NB4 (cell line): ENCODE data around the gene FPR2.

Source experiments
- CTCF ChIP-seq: IDR thresholded peaks from one replicate; pipeline ENCODE4 v1.5.1; 2012; ENCODE audit warnings: low read depth, low read length
- MAX ChIP-seq: IDR thresholded peaks from 2 replicates; pipeline ENCODE4 v1.6.1; 2011; ENCODE audit warnings: low read depth, low read length

GRCh38 chr19:51719251-51719988, 41.6 kb upstream of the FPR2 start:
- TF ChIP-seq CTCF (no peak), MAX (no peak)
